ENCODE data around the gene CAST.

Gene CAST

DNA sequence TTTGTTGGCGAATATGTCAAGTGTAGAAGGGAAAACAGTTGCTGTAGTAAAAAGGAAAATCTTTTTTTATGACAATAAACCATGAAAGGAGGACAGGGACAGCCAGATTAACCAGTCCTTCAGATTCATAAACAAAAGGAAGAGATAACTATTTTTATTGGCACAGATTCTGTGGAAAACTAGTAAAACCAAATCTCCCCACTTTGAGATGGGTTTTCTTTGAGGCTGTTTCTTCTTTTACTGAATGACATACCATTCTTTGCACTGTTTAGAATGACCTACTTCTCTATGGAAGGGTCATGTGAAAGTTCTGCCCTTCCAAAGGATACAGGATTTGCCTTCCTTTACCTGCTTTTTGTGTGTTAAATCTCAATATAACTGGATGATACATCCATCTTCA, 13.7 kb downstream of the CAST start:
- DNase-seq, result no peak

DNA sequence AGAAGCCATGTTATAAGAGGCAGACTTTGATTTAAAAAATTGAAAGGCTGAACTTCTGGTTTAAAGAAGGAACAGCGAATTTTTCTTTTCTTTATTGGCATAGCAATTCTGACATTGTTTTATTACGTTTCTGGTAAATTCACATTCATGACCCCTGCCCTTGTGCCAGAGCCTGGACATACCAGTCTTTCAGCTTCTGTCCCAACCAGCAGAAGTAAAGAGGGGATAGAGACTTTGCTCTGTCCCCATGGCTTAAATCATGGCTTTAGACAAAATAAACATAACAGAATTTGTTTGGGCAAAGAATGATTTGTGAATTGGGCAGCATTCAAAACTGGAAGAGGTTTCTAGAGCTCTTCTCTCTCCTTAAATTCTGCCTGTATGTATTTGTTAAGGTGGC, 15.3 kb downstream of the CAST start:
- DNase-seq, result no peak

DNA sequence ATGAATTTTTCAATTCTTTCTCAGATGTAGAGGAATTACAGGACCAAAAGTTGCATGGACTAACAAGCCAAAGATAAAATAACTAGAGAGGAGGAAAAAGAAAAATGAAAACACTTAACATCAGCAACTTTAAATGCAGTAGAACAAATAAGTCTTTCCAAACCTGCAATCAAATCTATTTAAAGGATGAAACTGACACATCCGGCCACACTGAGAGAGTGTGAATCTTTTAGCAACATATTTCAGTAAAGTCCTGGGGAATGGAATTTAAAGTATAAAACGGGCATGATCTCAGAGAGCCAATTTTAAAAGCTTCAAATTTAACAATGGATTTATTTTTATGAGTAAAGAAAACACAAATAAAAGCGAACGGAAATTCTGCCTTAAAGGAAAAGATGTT, 17.1 kb downstream of the CAST start:
- DNase-seq, result no peak

DNA sequence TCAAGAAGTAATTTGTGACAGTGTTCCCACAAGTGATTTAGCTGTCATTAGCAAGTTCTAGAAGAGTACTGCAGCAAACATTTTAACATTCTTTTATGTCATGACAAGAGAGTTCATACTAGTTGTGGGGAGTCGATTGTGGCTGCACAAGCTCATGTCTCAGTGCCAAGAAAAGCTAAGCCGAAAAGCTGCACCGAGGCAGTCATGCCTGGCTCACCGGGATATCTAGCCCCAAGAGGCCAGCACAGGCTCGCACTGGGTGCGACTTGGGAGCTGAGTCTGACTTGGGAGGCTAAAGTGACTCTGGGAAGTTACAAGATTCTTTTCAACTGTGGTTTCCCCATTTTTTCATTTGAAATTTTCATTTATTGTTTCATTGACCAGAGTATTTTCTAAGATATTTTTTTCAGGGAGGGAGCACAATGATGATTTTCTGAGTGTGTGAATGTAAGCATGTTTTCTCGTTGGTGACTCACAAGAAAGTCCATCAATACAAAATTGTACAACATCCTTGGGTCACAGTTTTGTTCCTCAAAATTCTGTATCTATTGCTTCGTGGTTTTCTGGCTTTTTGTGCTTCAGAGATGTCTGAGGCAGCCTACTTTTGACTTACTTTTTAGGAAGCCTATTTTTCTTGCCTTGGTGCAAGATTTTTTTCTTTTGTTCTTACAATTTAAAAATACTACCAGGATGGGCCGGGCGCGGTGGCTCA, 18.7 kb downstream of the CAST start:
- no peak for DNase-seq

DNA sequence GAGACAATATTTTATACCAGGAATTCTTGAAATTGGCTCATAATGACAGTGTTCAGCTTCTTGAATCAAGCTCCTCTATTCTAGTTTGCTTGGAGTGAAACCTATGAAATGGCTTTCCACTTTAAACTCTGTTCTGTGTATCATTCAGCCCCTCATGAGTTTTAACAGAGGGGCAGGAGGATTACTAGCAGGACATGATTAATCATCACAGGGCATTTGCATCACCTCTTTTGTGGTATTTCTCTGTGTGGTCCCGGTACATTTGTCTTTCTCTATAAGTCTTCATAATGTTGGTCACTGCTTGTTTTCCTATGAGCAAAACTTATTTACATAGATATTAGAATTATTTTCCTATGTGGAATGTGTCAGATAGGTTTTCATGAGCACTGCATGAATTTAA, 21.2 kb downstream of the CAST start:
- DNase-seq, result no peak

DNA sequence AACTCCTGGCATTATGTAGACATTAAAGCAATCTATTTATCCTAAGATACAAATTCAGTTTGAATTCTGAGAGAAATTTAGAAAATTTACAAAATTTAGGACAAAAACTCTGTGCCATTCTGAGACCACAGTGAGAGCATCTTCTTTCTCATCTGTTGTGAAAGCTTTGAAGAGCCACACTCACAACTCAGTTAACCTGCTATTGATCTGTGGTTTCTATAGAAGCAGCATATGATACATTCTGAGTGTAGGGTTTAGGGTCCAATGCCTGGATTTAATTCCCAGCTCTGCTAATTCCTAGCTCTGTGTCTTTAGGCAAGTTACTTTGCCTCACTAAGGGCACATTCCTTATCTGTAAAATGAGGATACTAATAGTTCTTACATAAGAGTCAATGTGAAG, 21.6 kb downstream of the CAST start:
- no peak for DNase-seq

DNA sequence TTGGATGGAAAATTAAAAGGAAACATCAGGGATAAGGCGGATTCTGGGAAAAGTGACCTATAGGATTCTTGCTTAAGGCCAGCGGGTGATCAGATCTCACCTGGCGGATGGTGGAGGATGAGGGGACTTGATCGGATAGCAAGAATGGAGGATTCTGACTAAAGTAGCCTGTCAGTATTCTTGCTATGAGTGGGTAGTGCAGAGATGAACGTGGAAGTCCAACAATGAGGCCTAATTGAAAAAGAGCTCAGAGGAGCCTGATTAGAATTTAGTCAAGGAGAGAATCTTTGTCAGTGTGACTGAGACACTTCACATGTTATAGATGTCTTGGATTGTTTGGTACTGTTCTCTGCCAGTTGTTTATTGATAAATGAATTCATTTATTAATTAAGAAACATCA, 24.9 kb downstream of the CAST start:
- DNase-seq, result no peak

DNA sequence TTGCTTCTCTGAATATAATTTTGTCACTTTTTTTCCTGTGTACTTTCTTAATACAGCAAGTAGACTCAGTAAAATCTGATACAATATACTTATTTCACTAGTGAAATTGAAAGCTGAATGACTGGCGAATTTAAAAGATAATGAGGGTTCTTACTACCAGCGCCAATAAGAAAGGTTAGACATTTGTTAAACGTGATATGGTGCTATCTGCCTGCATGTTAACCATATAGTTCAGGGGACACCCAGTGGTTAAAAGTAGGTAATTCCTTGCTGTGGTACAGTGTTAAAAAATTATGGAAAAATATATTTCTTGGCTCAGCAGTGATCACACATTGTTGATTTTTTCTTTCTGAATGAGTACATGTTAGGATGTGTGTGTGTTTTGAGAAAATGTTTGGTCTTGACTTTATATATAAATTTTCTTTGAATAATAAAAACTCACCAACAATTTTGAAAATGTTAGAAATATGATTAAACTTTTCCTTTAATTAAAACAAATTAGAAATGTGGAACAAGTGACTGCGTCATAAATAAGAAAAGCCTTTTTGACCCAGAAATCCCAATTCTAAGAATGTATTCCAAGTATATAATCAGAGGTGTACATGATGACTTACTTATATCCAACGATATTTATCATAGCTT, 25.8 kb downstream of the CAST start:
- DNase-seq, result peak; percentile 37

DNA sequence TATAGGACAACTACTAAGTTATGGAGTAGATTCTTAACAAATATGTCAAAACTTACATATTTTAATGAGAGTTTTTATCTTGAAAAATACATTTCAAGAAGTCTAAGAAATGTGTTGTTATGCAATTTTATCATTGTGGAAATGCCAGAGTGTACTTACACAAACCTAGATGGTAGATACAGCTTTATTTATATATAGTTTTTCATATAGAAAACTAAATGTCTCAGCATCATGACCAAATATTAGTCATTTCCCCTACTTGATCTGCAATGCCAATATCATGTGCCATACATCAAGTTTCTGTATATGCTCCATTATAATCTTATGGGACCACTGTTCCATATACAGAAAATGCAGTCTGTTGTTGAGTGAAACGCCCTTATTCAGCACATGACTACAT, 28.7 kb downstream of the CAST start:
- DNase-seq, result no peak

DNA sequence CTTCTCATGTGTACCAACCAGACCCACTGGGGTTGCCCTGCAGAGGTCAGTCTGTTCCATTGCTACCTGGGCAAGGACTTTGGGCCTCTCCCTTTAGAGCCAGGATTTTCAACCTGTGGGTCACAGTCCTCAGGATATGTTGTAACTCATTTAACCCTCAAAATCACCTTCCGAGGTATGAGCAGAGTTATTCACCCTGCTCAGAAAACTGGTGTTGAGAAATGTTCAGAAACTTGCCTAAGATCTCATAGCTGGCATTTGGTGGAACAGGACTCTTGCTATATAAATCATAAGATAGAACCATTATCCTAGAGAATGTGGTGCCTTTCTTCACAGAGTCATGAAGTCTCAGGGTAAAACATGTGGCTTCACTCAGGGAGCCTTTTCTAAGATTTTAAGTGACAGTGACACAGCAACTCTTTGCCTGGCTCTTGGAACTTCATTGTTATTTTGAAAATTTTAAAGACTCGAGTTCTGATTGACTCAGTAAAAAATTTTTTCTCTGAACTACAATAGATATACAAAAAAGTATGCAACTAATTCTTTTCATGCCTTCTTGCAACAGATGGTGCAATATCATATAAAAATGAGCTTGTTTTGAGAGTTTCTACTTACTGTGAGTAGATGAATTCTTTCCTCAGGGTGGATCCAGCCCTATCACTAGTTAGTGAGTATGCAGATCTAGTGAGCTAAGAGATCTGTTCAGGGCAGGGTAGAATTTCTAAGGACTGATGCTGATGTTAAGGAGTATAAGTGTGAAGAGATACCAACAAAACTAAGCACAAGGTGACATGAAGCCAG, 29.5 kb downstream of the CAST start:
- DNase-seq, result no peak

DNA sequence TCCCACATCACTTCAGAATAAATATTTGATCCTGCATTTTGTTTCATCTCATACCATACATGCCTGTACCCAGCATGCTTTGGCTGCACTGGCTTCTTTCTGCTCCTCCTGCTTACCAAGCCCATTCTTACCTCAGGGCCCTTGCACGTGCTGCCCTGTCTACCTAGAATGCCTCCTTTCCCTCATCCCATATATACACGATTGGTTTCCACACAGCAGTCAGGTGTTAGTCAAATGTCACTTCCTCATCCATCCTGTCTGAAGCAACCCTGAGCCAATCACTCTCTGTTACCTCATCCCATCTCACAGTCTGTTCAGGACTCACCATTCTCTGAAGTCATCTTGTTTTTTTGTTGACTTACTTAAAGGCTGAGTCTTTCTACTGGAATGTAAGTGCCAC, 30.3 kb downstream of the CAST start:
- no peak for DNase-seq

DNA sequence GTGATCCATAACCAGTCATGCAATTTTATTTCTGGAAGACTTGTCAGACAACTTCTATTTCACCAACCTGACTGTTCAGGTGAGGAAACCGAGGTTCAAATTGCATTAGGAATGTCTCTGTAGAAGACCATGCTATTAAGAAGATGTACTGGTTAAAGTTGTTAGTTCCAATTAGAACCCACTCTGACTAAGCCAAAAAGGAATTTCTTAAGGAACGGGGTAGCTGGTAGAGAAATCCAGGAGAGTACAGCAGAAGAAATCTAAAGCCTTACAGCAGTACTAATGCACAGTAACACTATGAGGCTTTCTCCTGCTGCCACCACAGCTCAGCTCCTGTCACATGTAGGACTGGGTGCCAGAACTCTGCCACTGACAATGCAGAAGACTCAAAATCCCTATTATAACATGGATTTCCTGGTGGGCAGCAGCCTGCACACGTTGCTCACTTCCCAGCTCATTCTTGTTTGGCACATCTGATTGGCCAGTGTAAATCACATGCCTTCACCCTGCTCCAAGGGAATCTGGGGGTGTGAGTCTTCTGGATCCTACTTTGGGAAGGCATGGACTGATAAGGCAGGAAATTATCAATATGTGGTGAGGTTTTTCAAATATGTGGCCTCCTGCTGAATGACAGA, 37.1 kb downstream of the CAST start:
- no peak for DNase-seq

DNA sequence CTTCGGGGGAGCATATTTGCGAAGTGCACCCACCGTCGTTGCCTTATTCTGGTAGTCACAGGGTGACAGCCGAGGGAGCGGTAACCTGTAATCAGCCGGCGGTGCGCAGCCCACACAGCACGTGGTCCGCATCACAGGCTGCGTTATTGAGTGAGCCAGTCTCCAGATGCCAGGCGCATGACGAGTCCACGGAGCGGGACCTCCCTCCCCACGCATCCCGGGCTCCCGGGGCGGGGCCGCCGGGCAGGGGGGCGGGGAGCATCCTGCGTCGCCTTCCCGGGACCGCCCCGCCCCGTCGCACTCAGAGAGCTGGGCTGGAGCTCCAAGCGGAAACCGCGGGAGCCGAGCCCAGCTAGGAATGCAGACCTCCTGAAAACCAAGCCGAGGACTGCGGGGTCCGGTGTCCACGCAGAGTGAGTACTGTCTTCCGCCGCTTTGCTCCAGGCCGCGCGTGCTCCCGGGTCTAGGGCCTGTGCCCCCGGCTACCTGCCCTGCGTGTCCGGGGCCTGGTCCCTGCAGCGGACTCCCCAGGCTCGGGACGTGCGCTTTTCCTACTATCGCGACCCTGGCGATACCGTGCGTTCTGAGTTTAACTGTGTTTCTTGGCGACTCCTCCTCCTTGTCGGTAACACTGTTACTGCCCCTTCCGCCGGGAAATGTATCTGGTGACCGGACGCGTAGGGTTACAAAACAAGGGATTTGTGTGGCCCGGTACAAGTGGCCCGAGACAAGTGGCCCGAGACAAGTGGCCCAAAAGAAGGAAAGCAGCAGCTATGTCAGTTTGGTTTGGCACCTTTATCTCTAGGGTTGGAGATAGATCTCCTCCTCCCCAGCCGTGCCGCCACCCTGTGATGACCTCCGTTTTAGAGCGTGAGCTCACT, 40.6 kb downstream of the CAST start:
- peak; percentile 59 for DNase-seq

DNA sequence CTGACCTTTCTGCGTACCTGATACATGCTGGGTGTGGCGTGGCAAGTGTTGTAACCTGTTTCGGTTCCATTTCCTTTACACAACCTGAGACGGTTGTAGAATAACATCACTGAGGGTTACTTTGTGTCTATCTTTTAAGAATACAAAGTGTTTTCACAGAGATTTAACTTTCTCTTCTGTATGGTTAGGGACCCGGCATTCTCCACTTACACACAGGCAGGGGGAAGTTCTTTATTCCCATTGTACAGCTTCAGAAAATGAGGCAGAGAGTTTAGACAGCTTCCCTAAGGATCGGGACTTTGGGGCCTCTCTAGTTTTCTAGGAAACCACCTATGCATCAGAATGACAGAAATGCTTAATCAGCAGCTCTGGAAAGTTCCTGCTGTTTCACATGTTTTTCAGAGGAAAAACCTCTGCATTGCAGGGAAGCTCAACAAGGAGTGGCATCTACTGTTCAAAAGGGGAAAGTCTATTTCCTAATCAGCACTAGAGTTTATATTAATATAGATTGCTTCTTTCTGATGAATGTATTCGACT, 41.3 kb downstream of the CAST start:
- peak; percentile 56 for DNase-seq

DNA sequence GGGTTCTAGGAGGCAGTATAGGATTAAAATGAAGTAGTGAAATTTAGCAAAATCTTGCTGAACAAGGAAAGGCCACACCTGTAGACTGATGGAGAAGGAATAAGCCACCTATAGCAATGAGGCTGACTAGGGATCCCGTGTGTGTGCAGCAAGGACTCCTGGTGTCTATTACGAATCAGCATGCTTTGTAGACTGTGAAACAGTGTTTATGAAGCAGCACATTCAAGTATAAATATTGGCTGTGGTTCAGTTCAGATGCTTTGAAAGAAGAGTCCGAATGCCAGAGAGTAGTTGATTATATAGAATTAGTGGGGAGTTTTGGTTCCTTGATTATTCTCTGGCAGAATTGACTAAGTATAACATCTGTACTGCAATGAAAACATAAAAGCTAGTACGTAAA, 41.8 kb downstream of the CAST start:
- no peak for DNase-seq

DNA sequence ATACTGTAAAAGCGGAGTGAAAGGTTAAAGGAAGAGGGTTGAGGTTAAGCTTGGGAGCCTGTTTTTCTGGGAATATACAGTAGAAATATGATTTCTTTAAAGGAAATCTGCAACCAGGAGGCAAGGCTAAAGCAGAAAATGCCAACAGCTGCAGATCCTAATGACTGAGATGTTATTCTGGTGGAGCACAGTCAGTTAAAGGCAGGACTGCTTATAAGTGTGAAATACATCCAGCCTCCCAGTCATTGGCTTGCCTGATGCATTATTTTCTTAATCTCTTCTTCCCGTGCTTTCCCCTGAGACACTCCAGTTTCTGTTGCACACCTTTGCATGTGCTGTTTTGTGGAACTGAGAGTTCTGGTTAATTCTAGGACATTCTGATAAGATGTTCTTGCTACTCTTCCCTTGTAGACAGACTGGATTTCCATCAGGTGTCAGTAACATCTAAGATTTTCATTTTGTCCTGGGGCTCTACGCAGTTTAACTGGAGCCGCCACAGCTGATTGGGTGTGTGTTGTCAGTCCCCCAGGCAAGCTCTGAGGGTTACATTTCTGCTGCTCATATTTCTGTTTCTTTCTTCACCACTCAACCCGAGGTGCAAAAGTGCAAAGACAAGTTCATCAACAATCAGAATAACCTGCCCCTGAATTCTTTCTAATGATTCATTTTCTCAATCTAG, 44.4 kb downstream of the CAST start:
- DNase-seq, result no peak

DNA sequence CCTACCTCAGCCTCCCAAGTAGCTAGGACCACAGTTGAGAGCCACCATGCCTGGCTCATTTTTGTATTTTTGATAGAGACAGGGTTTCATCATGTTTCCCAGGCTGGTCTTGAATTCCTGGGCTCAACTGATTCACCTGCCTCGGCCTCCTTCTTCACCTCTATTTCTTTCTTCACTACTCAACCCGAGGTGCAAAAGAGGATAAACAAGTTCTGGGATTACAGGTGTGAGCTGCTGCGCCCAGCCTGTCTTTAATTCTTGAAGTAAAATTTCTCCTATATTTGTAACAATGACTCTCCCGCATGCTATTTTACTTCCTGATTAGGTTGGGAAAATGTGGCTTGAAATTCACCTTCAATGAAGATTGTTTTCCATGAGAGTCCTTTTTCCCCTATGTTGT, 46.4 kb downstream of the CAST start:
- no peak for DNase-seq

DNA sequence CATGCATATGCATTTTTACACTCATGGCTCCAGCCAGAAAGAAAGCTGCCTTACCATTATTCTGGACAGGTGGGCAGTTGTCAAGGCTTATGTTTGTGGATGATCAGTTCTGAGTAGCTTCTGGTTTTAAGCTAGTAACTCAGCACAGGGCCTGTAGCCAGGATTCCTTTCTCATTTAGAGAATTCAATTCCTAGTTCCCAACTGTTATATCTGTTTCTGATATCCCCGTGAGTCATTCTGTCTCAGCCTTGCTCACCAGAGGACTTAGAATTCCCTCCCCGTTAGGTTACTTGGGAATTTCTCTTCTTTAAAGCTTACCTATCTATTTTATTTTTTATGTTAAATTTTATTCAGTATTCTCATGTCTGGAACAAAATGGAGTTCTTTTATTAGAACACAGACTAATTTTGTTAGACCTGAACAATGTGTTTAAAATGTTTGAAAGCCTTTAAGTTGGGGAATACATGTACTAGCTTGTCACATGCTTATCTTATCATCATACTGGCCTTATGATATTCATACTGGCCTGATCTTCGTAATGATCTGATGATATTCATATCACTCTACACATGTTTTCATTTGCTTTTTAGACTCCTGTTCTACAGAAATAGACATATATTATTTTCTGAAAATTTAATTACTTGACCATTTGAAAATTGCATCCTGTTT, 47.1 kb downstream of the CAST start:
- DNase-seq, result no peak

DNA sequence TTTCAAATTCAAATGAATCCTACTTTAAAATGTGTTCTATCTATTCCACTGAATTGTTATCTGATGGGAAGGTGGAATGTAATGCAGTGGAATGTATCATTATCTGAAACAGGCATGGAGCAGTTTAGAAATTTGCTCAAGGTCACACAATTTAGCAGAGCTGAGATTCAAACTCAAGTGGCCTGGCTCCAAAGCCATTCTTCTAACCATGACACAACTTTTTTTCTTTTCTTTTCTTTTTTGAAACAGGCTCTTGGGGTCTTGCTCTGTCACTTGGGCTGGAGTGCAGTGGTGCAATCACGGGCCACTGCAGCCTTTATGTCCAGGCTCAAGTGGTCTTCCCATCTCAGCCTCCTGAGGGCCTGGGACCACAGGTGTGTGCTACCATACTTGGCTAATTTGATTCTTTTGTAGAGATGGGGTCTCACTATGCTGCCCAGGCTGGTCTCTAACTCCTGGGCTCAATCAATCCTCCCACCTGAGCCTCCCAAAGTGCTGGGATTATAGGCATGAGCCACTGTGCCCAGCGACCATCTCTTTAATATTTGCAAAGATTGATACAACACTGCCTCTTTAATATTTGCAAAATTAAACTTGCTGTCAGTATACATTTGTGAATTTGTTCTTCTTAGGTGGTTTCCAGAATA, 50.0 kb downstream of the CAST start:
- no peak for DNase-seq

DNA sequence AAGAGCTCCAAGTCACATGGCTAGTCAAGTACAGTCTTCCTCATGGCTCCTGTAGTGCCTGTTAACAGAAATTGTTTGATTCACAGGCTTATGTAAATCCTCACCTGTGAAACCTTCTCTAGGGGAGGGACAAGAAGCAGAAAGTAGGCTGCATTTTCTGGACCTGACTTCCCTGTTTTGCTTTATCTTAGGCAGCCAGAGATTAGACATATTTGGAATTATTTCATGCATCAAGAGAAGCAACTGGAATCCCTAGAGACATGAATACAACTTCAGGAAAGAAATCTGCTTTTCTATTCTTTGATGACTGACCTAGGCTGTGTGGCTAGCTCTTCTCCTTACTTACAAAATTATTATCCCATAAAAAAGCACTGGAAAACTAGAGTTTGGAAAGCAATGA, 52.3 kb downstream of the CAST start:
- DNase-seq, result no peak

Measured in activated CD4-positive, alpha-beta T cell treated with anti-CD3 and anti-CD28 coated beads, Interleukin-2, amount 50 U/mL, for 16 hours (primary cell).